ENCODE results near the gene CSNK1G1. TPM values are rescaled to one million over a fixed set of nuclear protein-coding genes. Genes with fewer than 3 reads are reported as not detected.

The CSNK1G1 gene
- total and polyA plus RNA-seq, 2 donors (not counting 1 experiment from before 2014, with no cell fraction given) = 18.2 to 27.1 TPM

DNA sequence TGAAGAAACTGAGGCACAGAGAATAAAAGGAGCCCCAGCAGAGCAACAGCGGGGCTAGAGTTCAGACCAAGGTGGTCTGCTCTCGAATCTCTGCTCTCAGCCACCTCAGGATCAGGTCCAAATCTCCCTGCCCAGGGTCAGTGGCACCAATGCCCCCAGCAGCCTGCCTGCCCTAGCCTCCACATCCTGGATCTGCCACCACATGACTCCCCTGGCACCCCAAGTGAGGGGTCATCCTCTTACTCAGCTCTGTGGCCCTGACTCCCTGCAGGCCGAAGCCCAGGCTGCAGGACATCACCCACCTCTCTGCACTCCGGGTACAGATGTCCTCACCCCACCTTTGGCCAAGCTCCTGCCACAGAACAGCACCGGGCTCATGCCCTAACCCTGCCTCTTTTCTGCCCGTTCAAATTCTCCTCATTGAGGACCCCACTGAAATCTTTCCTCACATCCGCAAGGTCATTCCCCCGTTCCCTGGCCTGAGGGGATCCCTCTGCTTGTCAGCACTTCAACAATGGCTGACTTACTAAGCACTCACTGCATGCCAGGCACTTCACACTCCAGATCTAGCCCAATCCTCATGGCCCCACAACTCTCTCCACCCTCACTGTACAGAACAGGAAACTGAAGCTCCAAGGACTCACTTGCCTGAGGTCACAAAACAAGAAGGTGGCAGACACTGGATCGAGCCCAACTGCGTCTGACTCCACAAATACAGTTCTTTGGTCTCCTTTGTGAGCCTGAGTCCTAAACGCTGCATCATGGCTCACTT, 197.4 kb downstream of the CSNK1G1 start:
- Histone ChIP-seq H3K4me1 (ENCODE audit: control insufficient read depth, extremely low read depth, insufficient read depth, low read length) (peaks cover 3% of the 10 kb centered on the region), H3K4me3 (replicated peaks in 1 of 4; ENCODE audit: control extremely low read depth in 1 of 4, insufficient read depth in 1 of 4, low read depth in 3 of 4, low read length in 4 of 4) (no peak overlapping the region), H3K9ac (ENCODE audit: insufficient read depth, low read length) (no peak overlapping the region), H3K27me3 (ENCODE audit: control insufficient read depth, insufficient read depth, low read length) (no peaks in the 10 kb centered on the region), H4K20me1 (ENCODE audit: control insufficient read depth, extremely low read depth, insufficient read depth, low read length) (no peaks in the 10 kb centered on the region), H2AFZ (ENCODE audit: low read length) (no peak overlapping the region), H3K36me3 (ENCODE audit: control insufficient read depth, insufficient read depth, low read length) (peaks cover 41% of the 10 kb centered on the region), H3K4me2 (ENCODE audit: extremely low read depth, insufficient read depth, low read length) (peak overlapping the region; percentile 46), H3K79me2 (ENCODE audit: control insufficient read depth, insufficient read depth, low read length) (peaks cover 36% of the 10 kb centered on the region), H3K27ac (ENCODE audit: insufficient read depth, low read length) (no peak overlapping the region), H3K9me3 (ENCODE audit: control insufficient read depth, insufficient read depth, low read depth, low read length) (no peaks in the 10 kb centered on the region)
- TF ChIP-seq, protein P1, sequence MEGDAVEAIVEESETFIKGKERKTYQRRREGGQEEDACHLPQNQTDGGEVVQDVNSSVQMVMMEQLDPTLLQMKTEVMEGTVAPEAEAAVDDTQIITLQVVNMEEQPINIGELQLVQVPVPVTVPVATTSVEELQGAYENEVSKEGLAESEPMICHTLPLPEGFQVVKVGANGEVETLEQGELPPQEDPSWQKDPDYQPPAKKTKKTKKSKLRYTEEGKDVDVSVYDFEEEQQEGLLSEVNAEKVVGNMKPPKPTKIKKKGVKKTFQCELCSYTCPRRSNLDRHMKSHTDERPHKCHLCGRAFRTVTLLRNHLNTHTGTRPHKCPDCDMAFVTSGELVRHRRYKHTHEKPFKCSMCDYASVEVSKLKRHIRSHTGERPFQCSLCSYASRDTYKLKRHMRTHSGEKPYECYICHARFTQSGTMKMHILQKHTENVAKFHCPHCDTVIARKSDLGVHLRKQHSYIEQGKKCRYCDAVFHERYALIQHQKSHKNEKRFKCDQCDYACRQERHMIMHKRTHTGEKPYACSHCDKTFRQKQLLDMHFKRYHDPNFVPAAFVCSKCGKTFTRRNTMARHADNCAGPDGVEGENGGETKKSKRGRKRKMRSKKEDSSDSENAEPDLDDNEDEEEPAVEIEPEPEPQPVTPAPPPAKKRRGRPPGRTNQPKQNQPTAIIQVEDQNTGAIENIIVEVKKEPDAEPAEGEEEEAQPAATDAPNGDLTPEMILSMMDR (conservative IDR thresholded peaks at IDR 0.05 in 1 of 2, IDR thresholded peaks at IDR 0.05 in 1 of 2; ENCODE audit: low read depth in 1 of 2, low read length in 2 of 2) = no peak
- no peak for TF ChIP-seq EZH2 (IDR thresholded peaks at IDR 0.05; ENCODE audit: low read length, missing control alignments)
- DNase-seq (ENCODE audit: low read depth in 2 of 2) = no peak

DNA sequence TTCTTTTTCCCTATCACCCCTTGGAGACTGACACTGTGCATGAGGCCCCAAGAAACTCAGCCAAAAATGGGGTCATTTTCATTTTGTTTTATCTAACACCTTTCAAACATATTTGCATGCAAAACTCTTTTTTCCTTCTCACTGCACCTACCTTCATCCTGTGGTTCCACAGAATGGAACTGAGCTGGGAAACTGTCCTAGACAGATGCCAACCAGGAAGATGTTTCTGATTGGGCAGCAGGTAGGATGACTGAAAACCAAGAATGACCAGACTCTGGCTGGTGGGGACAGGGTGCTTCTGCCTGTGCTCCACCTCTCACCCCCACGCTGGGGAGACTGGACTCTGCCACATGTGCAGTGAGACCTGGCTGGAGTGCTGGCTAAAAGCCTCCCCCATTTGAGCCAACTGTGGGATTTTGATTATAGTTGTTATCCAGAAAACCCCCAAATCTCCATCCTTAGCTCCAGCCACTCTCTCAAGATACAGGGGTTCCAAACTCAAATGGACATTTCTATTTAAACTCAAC, 198.3 kb downstream of the CSNK1G1 start:
- no peak overlapping the region for H3K27ac ChIP-seq (ENCODE audit: insufficient read depth, low read length)
- peaks cover under 1% of the 10 kb centered on the region for H3K27me3 ChIP-seq (ENCODE audit: control insufficient read depth, insufficient read depth, low read length)
- H2AFZ ChIP-seq (ENCODE audit: low read length) = no peak overlapping the region
- H4K20me1 ChIP-seq (ENCODE audit: control insufficient read depth, extremely low read depth, insufficient read depth, low read length) = no peaks in the 10 kb centered on the region
- no peaks in the 10 kb centered on the region for H3K9me3 ChIP-seq (ENCODE audit: control insufficient read depth, insufficient read depth, low read depth, low read length)
- H3K36me3 ChIP-seq (ENCODE audit: control insufficient read depth, insufficient read depth, low read length) = peaks cover 41% of the 10 kb centered on the region
- DNase-seq (ENCODE audit: low read depth in 2 of 2) = no peak
- TF ChIP-seq, protein P1 (conservative IDR thresholded peaks at IDR 0.05 in 1 of 2, IDR thresholded peaks at IDR 0.05 in 1 of 2; ENCODE audit: low read depth in 1 of 2, low read length in 2 of 2) = no peak
- TF ChIP-seq EZH2 (IDR thresholded peaks at IDR 0.05; ENCODE audit: low read length, missing control alignments) = no peak
- H3K4me2 ChIP-seq (ENCODE audit: extremely low read depth, insufficient read depth, low read length) = no peak overlapping the region
- peaks cover 3% of the 10 kb centered on the region for H3K4me1 ChIP-seq (ENCODE audit: control insufficient read depth, extremely low read depth, insufficient read depth, low read length)
- H3K79me2 ChIP-seq (ENCODE audit: control insufficient read depth, insufficient read depth, low read length) = peaks cover 35% of the 10 kb centered on the region
- H3K9ac ChIP-seq (ENCODE audit: insufficient read depth, low read length) = no peak overlapping the region
- H3K4me3 ChIP-seq (replicated peaks in 1 of 4; ENCODE audit: control extremely low read depth in 1 of 4, insufficient read depth in 1 of 4, low read depth in 3 of 4, low read length in 4 of 4) = no peak overlapping the region

DNA sequence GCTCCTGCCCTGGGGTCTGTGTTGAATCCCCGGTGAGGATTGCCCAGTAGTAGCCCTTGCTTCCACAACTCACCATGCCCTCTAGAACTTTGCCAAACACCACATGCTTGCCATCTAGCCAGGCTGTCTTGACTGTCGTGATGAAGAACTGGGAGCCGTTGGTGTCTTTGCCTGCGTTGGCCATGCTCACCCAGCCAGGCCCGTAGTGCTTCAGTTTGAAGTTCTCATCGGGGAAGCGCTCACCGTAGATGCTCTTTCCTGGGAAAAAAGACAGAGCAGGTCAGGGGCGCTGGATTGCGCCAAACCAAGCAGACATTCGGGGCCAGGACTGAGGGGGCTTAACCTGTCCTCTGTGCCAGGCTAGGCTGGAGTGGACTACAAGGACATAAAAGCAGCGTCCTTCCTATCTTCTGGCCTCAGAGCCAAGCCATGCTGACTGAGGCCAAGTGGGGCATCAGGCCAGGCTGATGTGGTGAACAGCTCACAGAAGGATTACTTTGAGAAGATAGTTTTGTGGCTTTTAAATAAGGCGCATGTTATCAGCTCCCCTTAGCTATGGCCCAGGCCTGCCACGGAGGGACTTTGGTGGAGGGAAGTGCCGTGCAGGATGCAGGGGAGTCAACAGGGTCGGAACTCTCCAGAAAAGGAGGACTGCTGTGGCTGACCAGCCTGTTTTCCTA, 199.2 kb downstream of the CSNK1G1 start:
- Histone ChIP-seq H3K36me3 (ENCODE audit: control insufficient read depth, insufficient read depth, low read length) (peaks cover 41% of the 10 kb centered on the region), H2AFZ (ENCODE audit: low read length) (no peak overlapping the region), H3K27ac (ENCODE audit: insufficient read depth, low read length) (no peak overlapping the region), H3K27me3 (ENCODE audit: control insufficient read depth, insufficient read depth, low read length) (peaks cover 9% of the 10 kb centered on the region), H3K4me3 (replicated peaks in 1 of 4; ENCODE audit: control extremely low read depth in 1 of 4, insufficient read depth in 1 of 4, low read depth in 3 of 4, low read length in 4 of 4) (no peak overlapping the region), H3K9ac (ENCODE audit: insufficient read depth, low read length) (no peak overlapping the region), H3K79me2 (ENCODE audit: control insufficient read depth, insufficient read depth, low read length) (peaks cover 27% of the 10 kb centered on the region), H3K4me1 (ENCODE audit: control insufficient read depth, extremely low read depth, insufficient read depth, low read length) (peaks cover 6% of the 10 kb centered on the region), H3K4me2 (ENCODE audit: extremely low read depth, insufficient read depth, low read length) (no peak overlapping the region), H4K20me1 (ENCODE audit: control insufficient read depth, extremely low read depth, insufficient read depth, low read length) (no peaks in the 10 kb centered on the region), H3K9me3 (ENCODE audit: control insufficient read depth, insufficient read depth, low read depth, low read length) (no peaks in the 10 kb centered on the region)
- no peak for TF ChIP-seq EZH2 (IDR thresholded peaks at IDR 0.05; ENCODE audit: low read length, missing control alignments)
- TF ChIP-seq, protein P1 (conservative IDR thresholded peaks at IDR 0.05 in 1 of 2, IDR thresholded peaks at IDR 0.05 in 1 of 2; ENCODE audit: low read depth in 1 of 2, low read length in 2 of 2) = no peak
- DNase-seq (ENCODE audit: low read depth in 2 of 2) = no peak
